ENCODE measurements around the gene AP3B1. TPM values are rescaled to one million over a fixed set of nuclear protein-coding genes. Genes with fewer than 3 reads are reported as not detected.

AP3B1 gene
- total and polyA plus RNA-seq, 2 of the 8 experiments (the other 6 are each of a cell fraction or from before 2014, with no cell fraction given), result 45.8 to 48.3 TPM

DNA sequence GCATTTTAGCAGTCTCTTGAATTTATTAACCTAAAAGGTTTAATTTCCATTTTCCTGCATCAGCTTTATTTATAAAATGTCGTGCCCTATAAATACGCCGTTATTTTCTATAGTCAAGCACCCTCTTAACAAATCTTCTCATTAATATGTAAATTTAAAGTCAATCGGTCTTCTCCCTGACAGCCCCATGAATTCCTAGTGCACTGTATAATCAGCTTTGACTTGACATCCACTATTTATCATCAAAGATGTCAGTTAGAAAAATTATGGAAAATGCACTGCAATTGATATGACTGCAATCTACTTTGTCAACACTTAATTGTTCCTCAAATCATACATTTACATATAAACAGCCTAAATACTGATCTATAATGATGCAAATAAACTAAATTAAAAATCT is 83.4 kb downstream of the AP3B1 start:
- Histone ChIP-seq H3K9me3 (ENCODE audit: insufficient read depth in 2 of 2, low read depth in 1 of 2, low read length in 1 of 2) (no peaks in the 10 kb centered on the region), H4K20me1 (replicated peaks in 1 of 2; ENCODE audit: control insufficient read depth in 1 of 2, insufficient read depth in 2 of 2, low read length in 2 of 2) (no peaks in the 10 kb centered on the region), H2BK12ac (ENCODE audit: low read depth, low read length) (no peak overlapping the region), H2AK5ac (ENCODE audit: low read depth, low read length) (no peak overlapping the region), H2BK120ac (replicated peaks; ENCODE audit: low read depth, low read length) (no peak overlapping the region), H3K4me1 (replicated peaks in 1 of 4; ENCODE audit: control insufficient read depth in 3 of 4, insufficient read depth in 4 of 4, low read length in 3 of 4) (peaks cover 0 to 5% (median 0%) of the 10 kb centered on the region in 4 experiments; a peak in 2 of 7 replicates), H4K8ac (ENCODE audit: extremely low read depth, insufficient read depth, low read length) (no peak overlapping the region), H3K9ac (replicated peaks in 1 of 4; ENCODE audit: extremely low read depth in 1 of 4, low read depth in 3 of 4, low read length in 3 of 4) (no peak overlapping the region), H3K56ac (replicated peaks; ENCODE audit: insufficient read length, low read depth, low read length) (no peak overlapping the region), H3K14ac (ENCODE audit: insufficient read length) (no peak overlapping the region), H3K23ac (ENCODE audit: insufficient read length) (no peak overlapping the region), H3K18ac (ENCODE audit: extremely low read depth, low read length) (no peak overlapping the region), H3K79me1 (ENCODE audit: low read depth, low read length) (0 out of 2 replicates have a peak, but pooled peaks cover 2% of the 10 kb centered on the region), H3K27ac (ENCODE audit: low read depth, low read length) (no peak overlapping the region), H3K4ac (replicated peaks; ENCODE audit: insufficient read length, low read depth, low read length) (no peak overlapping the region), H4K5ac (ENCODE audit: insufficient read length, low read depth, low read length) (no peak overlapping the region), H3K36me3 (ENCODE audit: control insufficient read depth in 2 of 4, insufficient read depth in 4 of 4, low read length in 3 of 4) (peaks cover 0 to 4% (median 0%) of the 10 kb centered on the region in 4 experiments; a peak in 1 of 8 replicates), H2BK15ac (ENCODE audit: low read length) (no peak overlapping the region), H3K23me2 (ENCODE audit: low read depth, low read length) (no peaks in the 10 kb centered on the region), H4K91ac (replicated peaks; ENCODE audit: insufficient read length, low read length) (no peak overlapping the region), H2AFZ (ENCODE audit: low read length) (no peak overlapping the region), H3K4me3 (ENCODE audit: extremely low read depth in 1 of 4, insufficient read depth in 2 of 4, low read depth in 3 of 4, low read length in 4 of 4) (no peak overlapping the region), H3K79me2 (ENCODE audit: control insufficient read depth in 1 of 2, insufficient read depth in 2 of 2, low read length in 2 of 2) (no peaks in the 10 kb centered on the region), H3K4me2 (ENCODE audit: insufficient read depth in 1 of 2, low read depth in 2 of 2, low read length in 2 of 2) (no peak overlapping the region), H2BK5ac (ENCODE audit: low read depth, low read length) (no peak overlapping the region), H3K27me3 (replicated peaks in 1 of 4; ENCODE audit: control insufficient read depth in 3 of 4, extremely low read depth in 1 of 4, insufficient read depth in 3 of 4, low read length in 3 of 4) (no peaks in the 10 kb centered on the region), H2BK20ac (ENCODE audit: low read length) (no peak overlapping the region)
- POLR2A ChIA-PET (ENCODE audit: partially characterized antibody), result no interaction called here
- no peak for FAIRE-seq
- DNase-seq (ENCODE audit: low read depth in 1 of 2, low spot score in 2 of 2), result no peak
- CTCF ChIA-PET (ENCODE audit: partially characterized antibody), result interaction anchor here (0.8 to 1.4 kb wide), 3 partner anchors 8 to 233 kb away, joined by 3 to 4 read pairs (median 3); no protein-coding TSS in a partner anchor
- 71% methylated on average over 4 of the region's 4 CpGs; no CpG with 5 or more reads in 1 of the 2 experiments for WGBS, 2 experiments (ENCODE audit: extremely low coverage in 1 of 2, insufficient coverage in 1 of 2, insufficient read length in 1 of 2, insufficient replicate concordance in 2 of 2, low coverage in 1 of 2, low lambda C conversion rate in 2 of 2, missing lambda C conversion rate in 1 of 2)
- TF ChIP-seq BCL11A (IDR thresholded peaks at IDR 0.05; ENCODE audit: low read depth in 2 of 2, low read length in 2 of 2) (no peak), SIX5 (IDR thresholded peaks at IDR 0.05; ENCODE audit: low read depth, low read length) (no peak), EP300 (IDR thresholded peaks at IDR 0.05; ENCODE audit: borderline replicate concordance in 1 of 2, low read depth in 2 of 2, low read length in 2 of 2) (no peak), JUN (IDR thresholded peaks at IDR 0.05; ENCODE audit: low read depth, low read length) (no peak), ASH2L (IDR thresholded peaks at IDR 0.05; ENCODE audit: low read length) (no peak), HDAC2 (IDR thresholded peaks at IDR 0.05; ENCODE audit: borderline replicate concordance in 1 of 2, low read depth in 2 of 2, low read length in 2 of 2) (no peak), POLR2A (IDR thresholded peaks at IDR 0.05; ENCODE audit: control extremely low read depth in 1 of 2, low read depth in 2 of 2, low read length in 2 of 2) (no peak), GTF2F1 (IDR thresholded peaks at IDR 0.05; ENCODE audit: borderline replicate concordance, low read depth, low read length) (no peak), CREB1 (IDR thresholded peaks at IDR 0.05) (no peak), RXRA (IDR thresholded peaks at IDR 0.05; ENCODE audit: insufficient read depth, low read depth, low read length) (no peak), TAF7 (optimal IDR thresholded peaks at IDR 0.05; ENCODE audit: borderline replicate concordance, low read depth, low read length) (no peak)
- TF ChIP-seq, protein P1, sequence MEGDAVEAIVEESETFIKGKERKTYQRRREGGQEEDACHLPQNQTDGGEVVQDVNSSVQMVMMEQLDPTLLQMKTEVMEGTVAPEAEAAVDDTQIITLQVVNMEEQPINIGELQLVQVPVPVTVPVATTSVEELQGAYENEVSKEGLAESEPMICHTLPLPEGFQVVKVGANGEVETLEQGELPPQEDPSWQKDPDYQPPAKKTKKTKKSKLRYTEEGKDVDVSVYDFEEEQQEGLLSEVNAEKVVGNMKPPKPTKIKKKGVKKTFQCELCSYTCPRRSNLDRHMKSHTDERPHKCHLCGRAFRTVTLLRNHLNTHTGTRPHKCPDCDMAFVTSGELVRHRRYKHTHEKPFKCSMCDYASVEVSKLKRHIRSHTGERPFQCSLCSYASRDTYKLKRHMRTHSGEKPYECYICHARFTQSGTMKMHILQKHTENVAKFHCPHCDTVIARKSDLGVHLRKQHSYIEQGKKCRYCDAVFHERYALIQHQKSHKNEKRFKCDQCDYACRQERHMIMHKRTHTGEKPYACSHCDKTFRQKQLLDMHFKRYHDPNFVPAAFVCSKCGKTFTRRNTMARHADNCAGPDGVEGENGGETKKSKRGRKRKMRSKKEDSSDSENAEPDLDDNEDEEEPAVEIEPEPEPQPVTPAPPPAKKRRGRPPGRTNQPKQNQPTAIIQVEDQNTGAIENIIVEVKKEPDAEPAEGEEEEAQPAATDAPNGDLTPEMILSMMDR (IDR thresholded peaks at IDR 0.05; ENCODE audit: control extremely low read depth in 1 of 3, insufficient read depth in 1 of 3, low read depth in 1 of 3, low read length in 3 of 3), result no peak

Measured in H1 (cell line).